WERI-Rb-1 (cell line): ENCODE data around the gene KRT4.

Experiments
- DNase-seq: peaks from one replicate; pipeline ENCODE4 v3.0.0-alpha.2; 2020
- H3K27ac ChIP-seq: fragments of 250-450 bp; sonication (Bioruptor Pico); 2 replicates; pipeline ENCODE4 v1.5.1; 2020; ENCODE audit warnings: mild to moderate bottlenecking, moderate library complexity
- H3K27me3 ChIP-seq: fragments of 250-450 bp; sonication (Bioruptor Pico); 2 replicates; pipeline ENCODE4 v1.5.1; 2021; ENCODE audit warnings: mild to moderate bottlenecking, low read depth, moderate library complexity; ENCODE audit not compliant: insufficient read depth, severe bottlenecking
- H3K36me3 ChIP-seq: fragments of 250-450 bp; sonication (Bioruptor Pico); 2 replicates; pipeline ENCODE4 v1.5.1; 2020; ENCODE audit warnings: mild to moderate bottlenecking, moderate library complexity
- H3K4me3 ChIP-seq: 2 replicates; pipeline ENCODE4 v1.5.1; 2011; ENCODE audit warnings: low read depth, mild to moderate bottlenecking, control low read depth, low read length
- H3K9me3 ChIP-seq: fragments of 250-450 bp; sonication (Bioruptor Pico); 2 replicates; pipeline ENCODE4 v1.5.1; 2021; ENCODE audit warnings: mild to moderate bottlenecking, moderate library complexity; ENCODE audit not compliant: severe bottlenecking
- TF ChIP-seq, protein P1 (sequence below): IDR thresholded peaks from 2 replicates; pipeline ENCODE4 v1.5.1; 2011; ENCODE audit warnings: low read depth, mild to moderate bottlenecking, control low read depth, inconsistent platforms, low read length

KRT4 gene

DNA sequence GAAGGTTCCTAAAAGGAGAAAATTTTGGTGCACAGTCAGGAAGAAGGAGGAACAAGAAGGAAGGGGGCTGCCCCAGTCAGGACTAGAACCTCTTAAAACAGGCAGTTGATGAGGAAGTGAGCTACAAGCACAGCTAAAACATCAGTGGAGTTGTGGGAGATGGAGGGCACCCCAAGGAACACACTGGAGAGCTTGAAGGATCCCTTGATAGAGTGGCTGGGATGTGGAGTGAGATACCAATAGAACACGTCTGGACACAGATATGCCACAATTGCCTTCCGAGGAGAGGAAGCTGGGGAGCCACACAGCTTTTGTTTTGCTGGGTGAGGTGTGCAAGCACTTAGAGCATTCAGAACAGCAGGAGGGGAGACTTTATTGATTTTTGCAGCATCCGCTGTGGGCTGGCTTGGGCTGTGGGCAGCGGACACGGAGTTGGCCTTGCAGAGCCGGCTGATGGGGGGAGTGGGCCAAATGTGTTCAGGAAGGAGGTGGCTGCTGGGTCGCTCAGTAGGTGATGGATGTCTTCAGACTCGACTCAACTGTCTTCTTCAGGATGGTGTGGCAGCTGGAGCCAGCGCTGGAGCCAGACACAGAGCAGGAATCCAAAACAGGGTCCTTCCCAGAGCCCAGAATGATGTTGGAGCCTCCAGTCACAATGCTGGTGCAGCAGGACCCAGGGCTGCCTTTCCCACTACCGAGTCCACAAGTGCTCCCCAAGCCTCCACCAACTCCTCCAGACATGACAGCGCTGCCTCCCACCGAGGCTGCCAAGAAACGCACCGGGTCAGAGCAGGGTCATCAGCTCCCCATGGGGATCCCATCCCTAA is 24.9 kb upstream of the KRT4 start:
- Histone ChIP-seq H3K9me3 (no peaks in the 10 kb centered on the region), H3K27ac (no peak overlapping the region), H3K4me3 (no peak overlapping the region), H3K27me3 (peaks cover 93% of the 10 kb centered on the region), H3K36me3 (no peaks in the 10 kb centered on the region)
- DNase-seq = no peak
- TF ChIP-seq, protein P1, sequence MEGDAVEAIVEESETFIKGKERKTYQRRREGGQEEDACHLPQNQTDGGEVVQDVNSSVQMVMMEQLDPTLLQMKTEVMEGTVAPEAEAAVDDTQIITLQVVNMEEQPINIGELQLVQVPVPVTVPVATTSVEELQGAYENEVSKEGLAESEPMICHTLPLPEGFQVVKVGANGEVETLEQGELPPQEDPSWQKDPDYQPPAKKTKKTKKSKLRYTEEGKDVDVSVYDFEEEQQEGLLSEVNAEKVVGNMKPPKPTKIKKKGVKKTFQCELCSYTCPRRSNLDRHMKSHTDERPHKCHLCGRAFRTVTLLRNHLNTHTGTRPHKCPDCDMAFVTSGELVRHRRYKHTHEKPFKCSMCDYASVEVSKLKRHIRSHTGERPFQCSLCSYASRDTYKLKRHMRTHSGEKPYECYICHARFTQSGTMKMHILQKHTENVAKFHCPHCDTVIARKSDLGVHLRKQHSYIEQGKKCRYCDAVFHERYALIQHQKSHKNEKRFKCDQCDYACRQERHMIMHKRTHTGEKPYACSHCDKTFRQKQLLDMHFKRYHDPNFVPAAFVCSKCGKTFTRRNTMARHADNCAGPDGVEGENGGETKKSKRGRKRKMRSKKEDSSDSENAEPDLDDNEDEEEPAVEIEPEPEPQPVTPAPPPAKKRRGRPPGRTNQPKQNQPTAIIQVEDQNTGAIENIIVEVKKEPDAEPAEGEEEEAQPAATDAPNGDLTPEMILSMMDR = no peak

DNA sequence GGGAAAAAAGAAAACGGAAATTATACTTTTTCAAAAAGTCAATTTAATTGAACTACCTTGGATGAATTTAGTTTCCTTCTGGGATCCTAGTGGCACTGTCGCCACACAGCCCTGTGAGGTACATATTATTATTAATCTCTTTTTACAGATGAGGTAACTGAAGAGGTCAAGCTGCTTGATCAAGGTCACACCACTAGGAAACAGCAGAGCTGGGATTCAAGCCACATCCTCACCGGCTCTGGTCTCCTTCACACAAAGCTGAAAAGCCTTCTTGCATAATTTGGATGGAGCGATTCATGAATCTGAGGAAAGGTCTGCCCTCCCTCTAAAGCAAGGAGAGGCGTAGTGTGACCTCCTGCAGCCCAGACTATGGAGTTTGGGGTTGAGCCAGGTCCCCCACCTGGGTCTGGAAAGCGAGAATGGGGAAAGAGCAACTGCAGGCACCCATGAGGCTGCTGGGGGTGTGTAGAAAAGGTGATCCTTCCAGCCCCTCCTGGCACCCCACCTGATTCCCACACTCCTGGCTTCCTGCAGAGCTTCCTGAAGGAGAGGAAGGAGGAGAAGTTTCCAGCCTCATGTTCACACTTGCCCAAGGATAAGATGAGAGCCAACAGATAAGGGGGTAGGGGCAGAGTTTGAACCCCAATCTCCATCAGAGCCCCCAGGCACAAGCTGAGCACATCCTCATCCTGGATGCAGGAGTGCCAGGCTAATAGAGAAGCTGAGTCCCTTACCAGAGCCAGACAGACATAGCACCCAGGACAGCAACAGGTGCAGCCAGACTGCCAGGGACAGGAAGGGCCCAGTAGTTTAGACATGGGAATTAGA is 24.1 kb upstream of the KRT4 start:
- no peaks in the 10 kb centered on the region for H3K9me3 ChIP-seq
- no peak for DNase-seq
- no peaks in the 10 kb centered on the region for H3K36me3 ChIP-seq
- no peak overlapping the region for H3K4me3 ChIP-seq
- H3K27ac ChIP-seq = no peak overlapping the region
- TF ChIP-seq, protein P1 = no peak
- H3K27me3 ChIP-seq = peaks cover 95% of the 10 kb centered on the region

DNA sequence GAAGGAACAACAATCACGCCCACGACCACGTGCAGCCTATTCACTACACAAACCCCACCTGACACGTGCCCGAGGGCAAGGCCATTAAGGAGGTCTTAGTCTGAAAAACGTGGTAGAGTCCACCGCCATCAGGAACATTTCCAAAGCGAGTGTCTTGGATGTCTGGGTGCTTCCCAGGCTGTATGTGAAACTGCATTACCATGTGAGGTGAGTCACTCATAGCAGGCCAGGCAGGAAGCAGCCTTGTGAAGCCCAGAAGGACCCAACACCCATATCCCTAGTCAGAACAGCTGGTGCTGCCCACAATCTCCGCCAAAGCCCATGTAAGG is 23.5 kb upstream of the KRT4 start:
- DNase-seq = no peak
- no peak overlapping the region for H3K27ac ChIP-seq
- TF ChIP-seq, protein P1 = no peak
- H3K27me3 ChIP-seq = peaks cover 99% of the 10 kb centered on the region
- no peaks in the 10 kb centered on the region for H3K36me3 ChIP-seq
- no peak overlapping the region for H3K4me3 ChIP-seq
- no peaks in the 10 kb centered on the region for H3K9me3 ChIP-seq

DNA sequence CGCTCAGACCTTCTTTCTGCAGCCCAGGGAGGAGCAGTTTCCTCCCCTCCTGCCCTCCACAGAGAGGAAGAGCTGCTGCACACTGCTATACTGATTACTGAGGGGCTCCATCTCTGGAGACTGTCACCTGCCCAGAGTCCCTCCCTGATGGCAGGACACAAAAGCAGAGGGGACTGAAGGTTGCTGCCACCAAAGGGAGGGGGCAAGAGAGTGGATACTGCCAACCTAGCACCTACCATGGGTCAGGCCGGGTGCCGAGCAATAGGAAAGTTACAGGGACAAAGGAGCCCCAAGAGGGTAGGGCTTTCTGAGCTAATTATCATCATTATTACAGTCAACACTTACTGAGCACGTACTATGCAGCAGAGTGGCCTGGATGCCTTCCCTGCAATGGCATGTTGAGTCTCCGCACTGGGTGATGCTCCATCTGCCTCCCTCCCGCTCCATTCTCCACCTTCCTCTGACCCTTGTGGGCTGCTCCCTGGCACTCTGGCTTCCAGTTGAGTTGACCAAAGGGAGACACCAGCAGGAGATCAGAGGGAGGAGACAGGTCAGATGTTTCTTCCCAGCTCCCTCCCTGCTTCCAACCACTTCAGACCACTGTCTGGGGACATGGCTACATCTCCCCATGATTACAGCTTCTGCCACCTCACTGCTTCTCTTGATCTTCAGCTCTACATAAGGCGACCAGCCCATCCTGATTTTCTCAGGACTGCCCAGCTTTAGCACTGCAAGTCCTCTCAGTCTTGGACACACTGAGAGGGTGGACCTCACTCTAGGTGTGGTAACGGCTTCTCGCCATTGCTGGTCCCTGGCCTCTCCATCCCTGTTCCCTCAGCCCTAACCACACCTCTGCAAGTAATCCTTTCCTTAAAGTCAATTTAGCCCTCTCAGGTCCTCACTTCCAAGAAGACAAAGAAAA is 22.8 kb upstream of the KRT4 start:
- Histone ChIP-seq H3K4me3 (no peak overlapping the region), H3K9me3 (no peaks in the 10 kb centered on the region), H3K27me3 (peaks cover 97% of the 10 kb centered on the region), H3K36me3 (no peaks in the 10 kb centered on the region), H3K27ac (no peak overlapping the region)
- DNase-seq = no peak
- TF ChIP-seq, protein P1 = no peak

DNA sequence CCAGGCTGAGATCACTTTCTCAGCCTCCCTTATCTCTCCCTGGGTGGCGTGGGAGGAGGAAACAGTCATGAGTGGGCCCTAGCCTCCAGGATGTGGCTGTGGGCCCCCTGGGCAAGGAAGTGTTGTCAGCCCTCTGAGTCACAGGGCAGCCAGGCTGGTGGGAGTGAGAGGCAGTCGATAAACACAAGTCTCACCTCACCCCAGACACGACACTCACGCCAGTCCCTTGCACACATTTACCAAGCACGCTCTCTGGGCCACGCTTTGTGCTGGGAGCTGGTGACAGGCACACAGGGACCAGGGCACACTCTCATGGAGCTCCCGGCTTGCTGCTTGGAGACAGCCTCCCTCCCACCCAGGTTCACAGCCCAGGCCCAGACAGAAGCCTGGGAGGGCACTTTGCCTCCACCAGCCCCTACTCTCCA is 22.1 kb upstream of the KRT4 start:
- Histone ChIP-seq H3K36me3 (no peaks in the 10 kb centered on the region), H3K4me3 (no peak overlapping the region), H3K27me3 (peaks cover 98% of the 10 kb centered on the region), H3K27ac (no peak overlapping the region), H3K9me3 (no peaks in the 10 kb centered on the region)
- TF ChIP-seq, protein P1 = no peak
- DNase-seq = no peak
